ENCODE results near the gene ACSS3. TPM values are rescaled to one million over a fixed set of nuclear protein-coding genes. Genes with fewer than 3 reads are reported as not detected.

Gene ACSS3
- total RNA-seq, 1 donor from 2014 or later, result 18.7 TPM

DNA sequence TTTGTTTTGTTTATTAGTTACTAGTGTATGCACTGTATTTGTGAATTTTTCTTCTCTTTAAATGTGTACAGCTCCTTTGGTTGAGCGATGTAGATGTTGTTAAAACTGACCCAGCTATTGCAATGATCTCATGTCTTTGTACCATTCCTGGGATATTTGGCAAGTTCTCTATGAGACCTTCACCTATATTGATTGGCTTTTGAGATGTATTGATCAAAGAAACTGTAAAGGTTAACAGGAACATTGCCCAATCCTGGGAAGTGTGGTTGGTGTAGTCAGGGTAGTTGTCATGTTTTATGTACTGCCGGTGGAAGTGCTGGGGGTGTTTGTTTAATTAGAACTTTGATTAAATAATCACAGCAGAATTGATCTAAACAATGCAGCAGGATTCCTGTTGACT, 43.1 kb downstream of the ACSS3 start:
- no peak overlapping the region for H3K27ac Mint-ChIP-seq (ENCODE audit: unreplicated experiment)
- DNase-seq (ENCODE audit: low spot score), result no peak
- peaks cover 15% of the 10 kb centered on the region for H3K36me3 Mint-ChIP-seq (ENCODE audit: low read depth, unreplicated experiment)

GRCh38 chr12:81123611-81124010, 45.7 kb downstream of the ACSS3 start:
- Mint-ChIP-seq H3K27me3 (ENCODE audit: unreplicated experiment) (peaks cover 2% of the 10 kb centered on the region), H3K36me3 (ENCODE audit: low read depth, unreplicated experiment) (peaks cover 4% of the 10 kb centered on the region)

More for the DNA sequence above, 43.1 kb downstream of the ACSS3 start:
- H3K27me3 Mint-ChIP-seq (ENCODE audit: unreplicated experiment), result peaks cover 2% of the 10 kb centered on the region
- TF ChIP-seq CTCF (IDR thresholded peaks at IDR 0.05; ENCODE audit: unreplicated experiment), result no peak
- H3K9me3 Mint-ChIP-seq (ENCODE audit: unreplicated experiment), result no peaks in the 10 kb centered on the region
- H3K4me1 Mint-ChIP-seq (ENCODE audit: unreplicated experiment), result no peaks in the 10 kb centered on the region
- no peak overlapping the region for H3K4me3 Mint-ChIP-seq (ENCODE audit: unreplicated experiment)

GRCh38 chr12:81125691-81126090, 47.8 kb downstream of the ACSS3 start:
- Mint-ChIP-seq H3K4me3 (ENCODE audit: unreplicated experiment) (no peak overlapping the region), H3K9me3 (ENCODE audit: unreplicated experiment) (no peaks in the 10 kb centered on the region), H3K27ac (ENCODE audit: unreplicated experiment) (no peak overlapping the region), H3K27me3 (ENCODE audit: unreplicated experiment) (no peaks in the 10 kb centered on the region), H3K36me3 (ENCODE audit: low read depth, unreplicated experiment) (no peaks in the 10 kb centered on the region), H3K4me1 (ENCODE audit: unreplicated experiment) (no peaks in the 10 kb centered on the region)
- DNase-seq (ENCODE audit: low spot score), result no peak
- no peak for TF ChIP-seq CTCF (IDR thresholded peaks at IDR 0.05; ENCODE audit: unreplicated experiment)

More at GRCh38 chr12:81123611-81124010, 45.7 kb downstream of the ACSS3 start:
- no peak for DNase-seq (ENCODE audit: low spot score)
- no peak for TF ChIP-seq CTCF (IDR thresholded peaks at IDR 0.05; ENCODE audit: unreplicated experiment)
- Mint-ChIP-seq H3K4me1 (ENCODE audit: unreplicated experiment) (no peaks in the 10 kb centered on the region), H3K9me3 (ENCODE audit: unreplicated experiment) (no peaks in the 10 kb centered on the region), H3K27ac (ENCODE audit: unreplicated experiment) (no peak overlapping the region), H3K4me3 (ENCODE audit: unreplicated experiment) (no peak overlapping the region)

DNA sequence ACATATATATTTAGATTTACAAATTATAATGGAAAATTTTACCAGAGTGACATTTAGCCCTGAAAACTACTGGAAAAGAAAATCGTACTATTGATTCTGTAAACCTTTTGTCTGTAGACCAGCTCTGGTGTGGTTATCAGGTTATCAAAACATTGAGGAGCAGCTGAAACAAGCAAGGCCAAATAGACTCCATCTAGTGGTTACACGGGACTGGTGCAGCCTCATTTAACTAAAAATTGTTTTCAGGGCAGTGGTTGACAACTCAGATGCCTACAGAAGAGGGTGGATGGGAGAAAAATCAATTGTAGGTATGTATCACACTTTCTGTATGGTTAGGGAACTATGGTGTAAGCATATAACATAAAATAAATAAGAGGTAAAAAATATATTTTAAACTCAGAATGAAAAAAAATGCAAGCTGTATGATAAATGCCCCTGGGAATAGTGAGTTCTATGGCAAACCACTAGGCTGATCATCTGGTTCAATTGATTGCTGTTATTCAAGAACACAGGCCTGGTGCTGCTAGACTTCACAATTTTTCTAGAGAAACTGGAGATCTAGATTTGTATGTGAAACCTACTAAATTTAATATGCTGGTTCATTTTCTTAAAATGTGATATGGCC, 51.2 kb downstream of the ACSS3 start:
- Mint-ChIP-seq H3K27me3 (ENCODE audit: unreplicated experiment) (no peaks in the 10 kb centered on the region), H3K9me3 (ENCODE audit: unreplicated experiment) (no peaks in the 10 kb centered on the region), H3K4me1 (ENCODE audit: unreplicated experiment) (no peaks in the 10 kb centered on the region), H3K4me3 (ENCODE audit: unreplicated experiment) (no peak overlapping the region), H3K27ac (ENCODE audit: unreplicated experiment) (no peak overlapping the region), H3K36me3 (ENCODE audit: low read depth, unreplicated experiment) (no peaks in the 10 kb centered on the region)
- peak; percentile 40 for DNase-seq (ENCODE audit: low spot score)
- peak; percentile 92 for TF ChIP-seq CTCF (IDR thresholded peaks at IDR 0.05; ENCODE audit: unreplicated experiment)

DNA sequence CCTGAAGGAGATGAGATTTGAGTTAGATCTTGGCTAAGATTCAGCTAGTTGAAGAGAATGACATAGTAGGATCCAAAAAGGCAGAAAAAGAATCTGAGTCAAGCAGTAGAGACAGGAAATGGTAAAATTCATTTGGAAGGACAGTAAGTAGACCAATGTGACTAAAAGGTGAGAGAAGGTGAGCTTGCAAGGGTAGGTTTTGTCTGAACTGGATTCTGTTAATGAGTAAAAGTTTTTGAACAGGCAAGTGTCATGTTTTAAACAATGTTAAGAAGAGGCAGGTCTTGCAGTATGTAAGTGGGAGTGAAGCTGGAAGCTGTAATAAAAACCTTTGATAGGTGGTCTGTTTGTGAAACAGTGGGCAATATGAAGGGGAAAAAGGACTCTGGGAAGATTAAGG, 58.6 kb downstream of the ACSS3 start:
- TF ChIP-seq CTCF (IDR thresholded peaks at IDR 0.05; ENCODE audit: unreplicated experiment), result no peak
- Mint-ChIP-seq H3K9me3 (ENCODE audit: unreplicated experiment) (no peaks in the 10 kb centered on the region), H3K27me3 (ENCODE audit: unreplicated experiment) (no peaks in the 10 kb centered on the region), H3K36me3 (ENCODE audit: low read depth, unreplicated experiment) (no peaks in the 10 kb centered on the region), H3K4me3 (ENCODE audit: unreplicated experiment) (no peak overlapping the region), H3K27ac (ENCODE audit: unreplicated experiment) (no peak overlapping the region), H3K4me1 (ENCODE audit: unreplicated experiment) (no peaks in the 10 kb centered on the region)
- DNase-seq (ENCODE audit: low spot score), result no peak
